Nephron progenitor cell (in vitro differentiated cells): ENCODE data around the gene SPAG16.
"Not testable (repeated sequence)": the region's sequence is repeated elsewhere in the genome, so short reads cannot be mapped to it uniquely, and the experiment has no call there.

Experiments
- DNase-seq: peaks from one replicate; pipeline ENCODE4 v3.0.0; 2021
- H3K27ac Mint-ChIP-seq: 2 replicates; pipeline ENCODE4 v1.8.0; 2021; ENCODE audit warnings: mild to moderate bottlenecking, moderate library complexity, mixed read lengths
- H3K27me3 Mint-ChIP-seq: 2 replicates; pipeline ENCODE4 v1.8.0; 2021; ENCODE audit warnings: mild to moderate bottlenecking, low read depth, mixed read lengths; ENCODE audit not compliant: poor library complexity
- H3K36me3 Mint-ChIP-seq: 2 replicates; pipeline ENCODE4 v1.8.0; 2021; ENCODE audit warnings: low read depth, mixed read lengths
- H3K4me1 Mint-ChIP-seq: 2 replicates; pipeline ENCODE4 v1.8.0; 2021; ENCODE audit warnings: mixed read lengths
- H3K4me3 Mint-ChIP-seq: 2 replicates; pipeline ENCODE4 v1.8.0; 2021; ENCODE audit warnings: mild to moderate bottlenecking, moderate library complexity, mixed read lengths
- H3K9me3 Mint-ChIP-seq: 2 replicates; pipeline ENCODE4 v1.8.0; 2021; ENCODE audit warnings: mild to moderate bottlenecking, moderate library complexity, mixed read lengths
- CTCF ChIP-seq: fragments of 200-600 bp; sonication (generic); IDR thresholded peaks from 2 replicates; pipeline ENCODE4 v1.5.0; 2021; ENCODE audit warnings: antibody characterized with exemption

The SPAG16 gene

GRCh38 chr2:213691351-213691750 is 407.1 kb downstream of the SPAG16 start:
- Mint-ChIP-seq H3K4me1 (no peaks in the 10 kb centered on the region), H3K27me3 (no peaks in the 10 kb centered on the region), H3K9me3 (no peaks in the 10 kb centered on the region), H3K4me3 (no peak overlapping the region), H3K36me3 (no peaks in the 10 kb centered on the region), H3K27ac (no peak overlapping the region)
- DNase-seq = no peak
- TF ChIP-seq CTCF = no peak

GRCh38 chr2:213696442-213696841 is 412.2 kb downstream of the SPAG16 start:
- DNase-seq = no peak
- Mint-ChIP-seq H3K36me3 (no peaks in the 10 kb centered on the region), H3K4me3 (no peak overlapping the region), H3K4me1 (no peaks in the 10 kb centered on the region), H3K9me3 (peaks cover 1% of the 10 kb centered on the region), H3K27me3 (no peaks in the 10 kb centered on the region), H3K27ac (no peak overlapping the region)
- no peak for TF ChIP-seq CTCF

- not testable (repeated sequence) for H3K27me3 Mint-ChIP-seq, H3K36me3 Mint-ChIP-seq, H3K27ac Mint-ChIP-seq, H3K4me3 Mint-ChIP-seq, DNase-seq, H3K4me1 Mint-ChIP-seq
- peaks cover 12% of the 10 kb centered on the region for H3K9me3 Mint-ChIP-seq
These were observed 417.1 kb downstream of the SPAG16 start for GRCh38 chr2:213701365-213701764.

DNA sequence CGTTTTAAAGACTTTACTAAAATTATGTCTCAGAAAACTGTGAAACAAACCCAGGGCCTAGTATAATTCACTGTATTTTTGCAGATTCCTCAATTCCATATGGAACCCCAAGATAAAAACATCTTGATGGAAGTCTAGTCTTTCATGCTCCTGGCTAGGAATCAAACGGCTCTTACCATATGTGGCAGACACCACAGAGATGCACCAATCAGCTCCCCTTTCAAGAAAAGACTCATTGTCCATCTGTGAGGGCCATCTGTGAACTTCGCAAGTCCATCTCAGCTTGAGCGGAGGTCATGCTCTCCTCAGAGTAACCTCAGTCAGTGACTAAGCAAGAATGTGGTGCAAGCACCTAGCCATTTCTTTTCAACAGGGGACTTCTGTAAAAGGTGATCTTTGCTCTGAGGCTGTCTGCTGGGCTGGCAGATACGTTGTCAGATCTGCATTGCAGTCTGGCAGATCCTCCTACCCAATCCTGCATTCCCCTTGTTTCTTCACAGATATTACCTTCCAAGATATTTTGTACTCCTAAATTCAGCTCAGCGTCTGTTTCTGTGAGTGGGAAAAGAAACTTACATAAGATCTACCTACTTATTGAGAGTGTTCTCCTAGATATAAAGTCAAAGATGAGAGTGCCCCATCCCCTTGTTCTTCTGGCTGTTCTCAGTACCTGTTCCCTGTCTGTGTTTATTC is 419.3 kb downstream of the SPAG16 start:
- Mint-ChIP-seq H3K9me3 (peaks cover 12% of the 10 kb centered on the region), H3K4me1 (no peaks in the 10 kb centered on the region), H3K27me3 (no peaks in the 10 kb centered on the region), H3K4me3 (no peak overlapping the region), H3K27ac (no peak overlapping the region), H3K36me3 (no peaks in the 10 kb centered on the region)
- no peak for DNase-seq
- TF ChIP-seq CTCF = no peak

- Mint-ChIP-seq H3K4me3 (no peak overlapping the region), H3K27me3 (no peaks in the 10 kb centered on the region), H3K36me3 (no peaks in the 10 kb centered on the region), H3K9me3 (no peaks in the 10 kb centered on the region), H3K27ac (no peak overlapping the region), H3K4me1 (no peaks in the 10 kb centered on the region)
- TF ChIP-seq CTCF = no peak
- no peak for DNase-seq
These were observed 425.9 kb downstream of the SPAG16 start for GRCh38 chr2:213710164-213710563.

DNA sequence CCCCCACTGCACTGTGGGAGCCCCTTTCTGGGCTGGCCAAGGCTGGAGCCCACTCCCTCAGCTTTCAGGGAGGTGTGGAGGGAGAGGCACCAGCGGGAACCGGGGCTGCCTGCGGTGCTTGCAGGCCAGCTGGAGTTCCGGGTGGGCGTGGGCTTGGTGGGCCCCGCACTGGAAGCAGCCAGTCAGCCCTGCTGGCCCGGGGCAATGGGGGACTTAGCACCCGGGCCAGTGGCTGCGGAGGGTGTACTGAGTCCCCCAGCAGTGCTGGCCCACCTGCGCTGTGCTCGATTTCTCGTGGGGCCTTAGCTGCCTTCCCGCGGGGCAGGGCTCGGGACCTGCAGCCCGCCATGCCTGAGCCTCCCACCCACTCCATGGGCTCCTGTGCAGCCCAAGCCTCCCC is 434.1 kb downstream of the SPAG16 start:
- not testable (repeated sequence) for H3K9me3 Mint-ChIP-seq, DNase-seq, H3K36me3 Mint-ChIP-seq, H3K4me1 Mint-ChIP-seq, H3K27ac Mint-ChIP-seq, H3K4me3 Mint-ChIP-seq, H3K27me3 Mint-ChIP-seq

GRCh38 chr2:213722565-213722964 is 438.3 kb downstream of the SPAG16 start:
- Mint-ChIP-seq H3K27me3 (no peaks in the 10 kb centered on the region), H3K27ac (no peak overlapping the region), H3K4me3 (no peak overlapping the region), H3K4me1 (no peaks in the 10 kb centered on the region), H3K9me3 (peaks cover 8% of the 10 kb centered on the region), H3K36me3 (no peaks in the 10 kb centered on the region)
- TF ChIP-seq CTCF = no peak
- no peak for DNase-seq
